Naive thymus-derived CD4-positive, alpha-beta T cell (primary cell): ENCODE results near the gene UBA6. TPM values are rescaled to one million over a fixed set of nuclear protein-coding genes. Genes with fewer than 3 reads are reported as not detected.
A peak's percentile ranks its signal among the peaks of the same experiment; 100 is the strongest.

ENCODE experiments used
- ATAC-seq: fragments of 150-1000 bp; cut with Tn5 transposase; 2 replicates; pipeline ENCODE4 v1.10.0; 2021; ENCODE audit warnings: mild to moderate bottlenecking, moderate library complexity
- CTCF ChIA-PET: fragments of 350-600 bp; sonication (Branson Sonifier 250); formaldehyde crosslinking; loops from one replicate; lab custom pipeline; 2021; ENCODE audit warnings: antibody characterized with exemption; lab: Charles Lee
- POLR2A ChIA-PET: fragments of 350-600 bp; sonication (Branson Sonifier 250); formaldehyde crosslinking; loops from one replicate; lab custom pipeline; 2021; ENCODE audit warnings: antibody characterized with exemption, inconsistent platforms; lab: Charles Lee
- DNase-seq, 9 donors: peaks; one replicate each; pipeline versions ENCODE4 v3.0.0 to v3.0.0-alpha.2; 2020 to 2022; ENCODE audit warnings: mixed read lengths in 1 of 9
- H3K27ac ChIP-seq: one replicate; pipeline ENCODE4 v1.7.0; 2013; ENCODE audit warnings: mild to moderate bottlenecking, low read depth, low read length, moderate library complexity
- H3K27me3 ChIP-seq, 2 donors: one replicate each; pipeline ENCODE4 v1.7.0; 2013; ENCODE audit warnings: low read length in 2 of 2, mild to moderate bottlenecking in 2 of 2, moderate library complexity in 2 of 2; ENCODE audit not compliant: control insufficient read depth in 2 of 2, insufficient read depth in 2 of 2
- H3K36me3 ChIP-seq, 3 experiments: 1 replicate in 2 of 3; 2 replicates in 1 of 3; pipeline ENCODE4 v1.7.0; 2013; ENCODE audit warnings: low read length in 3 of 3, mild to moderate bottlenecking in 3 of 3, moderate library complexity in 1 of 3; ENCODE audit not compliant: insufficient read depth in 3 of 3, control insufficient read depth in 2 of 3
- H3K4me1 ChIP-seq, 2 donors: one replicate each; pipeline ENCODE4 v1.7.0; 2013; ENCODE audit warnings: low read length in 2 of 2, mild to moderate bottlenecking in 2 of 2, moderate library complexity in 1 of 2; ENCODE audit not compliant: control insufficient read depth in 2 of 2, insufficient read depth in 2 of 2
- H3K4me3 ChIP-seq: 2 replicates; pipeline ENCODE4 v1.7.0; 2013; ENCODE audit warnings: mild to moderate bottlenecking, low read length
- H3K9me3 ChIP-seq, 3 experiments: 1 replicate in 2 of 3; 2 replicates in 1 of 3; pipeline ENCODE4 v1.7.0; 2013; ENCODE audit warnings: low read length in 3 of 3; ENCODE audit not compliant: control insufficient read depth in 2 of 3
- H3K27ac Mint-ChIP-seq, 9 donors: one replicate each; pipeline ENCODE4 v1.8.0; 2020 to 2022; ENCODE audit warnings: mixed read lengths in 9 of 9, mild to moderate bottlenecking in 8 of 9, moderate library complexity in 5 of 9, inconsistent platforms in 2 of 9
- H3K27me3 Mint-ChIP-seq, 5 donors: one replicate each; pipeline ENCODE4 v1.8.0; 2021 to 2022; ENCODE audit warnings: mixed read lengths in 5 of 5, mild to moderate bottlenecking in 1 of 5
- H3K36me3 Mint-ChIP-seq, 5 donors: one replicate each; pipeline ENCODE4 v1.8.0; 2020 to 2022; ENCODE audit warnings: mixed read lengths in 5 of 5, mild to moderate bottlenecking in 3 of 5, inconsistent platforms in 1 of 5
- H3K4me1 Mint-ChIP-seq, 7 donors: one replicate each; pipeline ENCODE4 v1.8.0; 2020 to 2022; ENCODE audit warnings: mixed read lengths in 7 of 7, mild to moderate bottlenecking in 3 of 7, inconsistent platforms in 1 of 7
- H3K4me3 Mint-ChIP-seq, 10 donors: one replicate each; pipeline ENCODE4 v1.8.0; 2020 to 2022; ENCODE audit warnings: mild to moderate bottlenecking in 10 of 10, mixed read lengths in 10 of 10, moderate library complexity in 6 of 10, inconsistent platforms in 2 of 10
- H3K9me3 Mint-ChIP-seq, 11 donors: one replicate each; pipeline ENCODE4 v1.8.0; 2020 to 2022; ENCODE audit warnings: mixed read lengths in 11 of 11, mild to moderate bottlenecking in 4 of 11, inconsistent platforms in 1 of 11, moderate library complexity in 1 of 11
- intact Hi-C, 2 donors: fragments of 100-400 bp; cut with micrococcal nuclease; formaldehyde crosslinking; loops; one replicate each; pipeline ENCODE4 v1.15.1; 2023
- polyA plus RNA-seq, 2 donors: library from polyadenylated mRNA; unstranded; fragments of 300-500 nt; fragmentation: Illumina TruSeq; gene quantifications; one replicate each; pipeline ENCODE4 v1.2.3, GENCODE V29; 2021
- total RNA-seq, 6 experiments: library from RNA in 5 of 6; stranded (reverse) in 5 of 6; gene quantifications; 1 replicate in 5 of 6; 2 replicates in 1 of 6; pipeline ENCODE4 v1.2.3 and lab custom pipeline; 2021 to 2026

UBA6 gene
- total and polyA plus RNA-seq, 7 experiments from 2014 or later: 14.9 to 84.4 (median 36.5) TPM

GRCh38 chr4:67593741-67594175, 107.2 kb downstream of the UBA6 start:
- no peak overlapping the region for H3K4me3 Mint-ChIP-seq
- H3K4me1 ChIP-seq: no peaks in the 10 kb centered on the region
- DNase-seq (no peak), ATAC-seq (no peak)
- no peaks in the 10 kb centered on the region for H3K36me3 ChIP-seq
- no peaks in the 10 kb centered on the region for H3K9me3 ChIP-seq
- peaks cover 0 to 7% (median 0%) of the 10 kb centered on the region in 7 donors for H3K4me1 Mint-ChIP-seq
- POLR2A ChIA-PET: no interaction called here
- H3K4me3 ChIP-seq: no peak overlapping the region
- H3K27me3 Mint-ChIP-seq: no peaks in the 10 kb centered on the region
- peaks cover 5 to 76% (median 48%) of the 10 kb centered on the region in 5 donors for H3K36me3 Mint-ChIP-seq
- no peaks in the 10 kb centered on the region for H3K27me3 ChIP-seq
- H3K27ac ChIP-seq: no peak overlapping the region
- H3K27ac Mint-ChIP-seq: peak overlapping the region in 1 of 9 donors; percentile 6
- intact Hi-C loops: no loop called here
- peaks cover 0 to 6% (median 0%) of the 10 kb centered on the region in 11 donors for H3K9me3 Mint-ChIP-seq
- CTCF ChIA-PET: no interaction called here

- no peaks in the 10 kb centered on the region for H3K27me3 Mint-ChIP-seq
- H3K4me1 Mint-ChIP-seq: peaks cover 0 to 24% (median 10%) of the 10 kb centered on the region in 7 donors
- H3K36me3 ChIP-seq: no peaks in the 10 kb centered on the region
- no peak overlapping the region for H3K27ac Mint-ChIP-seq
- H3K9me3 ChIP-seq: no peaks in the 10 kb centered on the region
- DNase-seq: no peak
- no peak for ATAC-seq
- H3K4me3 ChIP-seq: no peak overlapping the region
- H3K36me3 Mint-ChIP-seq: peaks cover 0 to 53% (median 17%) of the 10 kb centered on the region in 5 donors
- no peaks in the 10 kb centered on the region for H3K27me3 ChIP-seq
- peaks cover 0 to 7% of the 10 kb centered on the region in 2 donors for H3K4me1 ChIP-seq
- intact Hi-C loops: no loop called here
- H3K9me3 Mint-ChIP-seq: no peaks in the 10 kb centered on the region
- ChIA-PET POLR2A (no interaction called here), CTCF (no interaction called here)
- H3K4me3 Mint-ChIP-seq: no peak overlapping the region
- H3K27ac ChIP-seq: no peak overlapping the region
These were observed 113.8 kb downstream of the UBA6 start for GRCh38 chr4:67587156-67587555.

GRCh38 chr4:67584496-67584895, 116.5 kb downstream of the UBA6 start:
- H3K4me3 ChIP-seq: no peak overlapping the region
- ChIA-PET POLR2A (interaction anchor here (0.6 to 1.5 kb wide), 3 partner anchors 32 to 40 kb away, joined by 3 to 4 read pairs (median 4); partner anchors contain the start of gene CENPC), CTCF (no interaction called here)
- peaks cover 8 to 22% of the 10 kb centered on the region in 2 donors for H3K4me1 ChIP-seq
- peaks cover 0 to under 1% (median 0%) of the 10 kb centered on the region in 11 donors for H3K9me3 Mint-ChIP-seq
- no peaks in the 10 kb centered on the region for H3K36me3 ChIP-seq
- H3K27ac ChIP-seq: no peak overlapping the region
- H3K9me3 ChIP-seq: no peaks in the 10 kb centered on the region
- DNase-seq (no peak), ATAC-seq (no peak)
- H3K27me3 ChIP-seq: no peaks in the 10 kb centered on the region
- H3K4me3 Mint-ChIP-seq: no peak overlapping the region
- peaks cover 11 to 46% (median 30%) of the 10 kb centered on the region in 7 donors for H3K4me1 Mint-ChIP-seq
- no peaks in the 10 kb centered on the region for H3K27me3 Mint-ChIP-seq
- intact Hi-C loops: no loop called here
- H3K36me3 Mint-ChIP-seq: peaks cover under 1 to 54% (median 23%) of the 10 kb centered on the region in 5 donors
- H3K27ac Mint-ChIP-seq: peak overlapping the region in 2 of 9 donors; percentile 14 to 37

GRCh38 chr4:67581913-67582312, 119.0 kb downstream of the UBA6 start:
- H3K4me1 ChIP-seq: peaks cover 8 to 26% of the 10 kb centered on the region in 2 donors
- peaks cover 0 to 3% (median 0%) of the 10 kb centered on the region in 11 donors for H3K9me3 Mint-ChIP-seq
- no peaks in the 10 kb centered on the region for H3K27me3 ChIP-seq
- H3K4me1 Mint-ChIP-seq: peaks cover 18 to 67% (median 50%) of the 10 kb centered on the region in 7 donors
- ChIA-PET POLR2A (interaction anchor here (0.6 to 2.5 kb wide), 7 partner anchors 10 to 38 kb away, joined by 3 to 16 read pairs (median 6); partner anchors contain the start of gene CENPC), CTCF (interaction anchor here (1.3 to 2.2 kb wide), 2 partner anchors 32 to 41 kb away, joined by 3 to 10 read pairs; no protein-coding TSS in a partner anchor)
- no peaks in the 10 kb centered on the region for H3K27me3 Mint-ChIP-seq
- DNase-seq: peak in 1 of 9 donors; percentile 22
- H3K27ac Mint-ChIP-seq: peak overlapping the region in 8 of 9 donors; percentile 25 to 93 (median 81)
- peak overlapping the region; percentile 10 for H3K4me3 ChIP-seq
- intact Hi-C loops: loop anchor here (1.0 to 2.0 kb wide), 6 partner anchors 9 to 57 kb away; partner anchors contain the start of genes STAP1 (in 2 of the 2) and CENPC (in 1 of the 2)
- H3K36me3 Mint-ChIP-seq: peaks cover 4 to 56% (median 32%) of the 10 kb centered on the region in 5 donors
- H3K36me3 ChIP-seq: no peaks in the 10 kb centered on the region
- H3K27ac ChIP-seq: peak overlapping the region; percentile 28
- no peak for ATAC-seq
- H3K4me3 Mint-ChIP-seq: peak overlapping the region in 9 of 10 donors; percentile 56 to 92 (median 76)
- H3K9me3 ChIP-seq: no peaks in the 10 kb centered on the region

GRCh38 chr4:67581208-67581857, 119.6 kb downstream of the UBA6 start:
- no peaks in the 10 kb centered on the region for H3K27me3 ChIP-seq
- peak overlapping the region; percentile 10 for H3K4me3 ChIP-seq
- ATAC-seq: peak; percentile 95
- Mint-ChIP-seq H3K27me3 (no peaks in the 10 kb centered on the region), H3K9me3 (peaks cover 0 to 3% (median 0%) of the 10 kb centered on the region in 11 donors), H3K4me3 (peak overlapping the region; percentile 34 to 92 (median 76)), H3K4me1 (peaks cover 22 to 73% (median 56%) of the 10 kb centered on the region in 7 donors), H3K27ac (peak overlapping the region; percentile 55 to 93 (median 87)), H3K36me3 (peaks cover 4 to 54% (median 32%) of the 10 kb centered on the region in 5 donors)
- H3K9me3 ChIP-seq: no peaks in the 10 kb centered on the region
- H3K36me3 ChIP-seq: no peaks in the 10 kb centered on the region
- POLR2A ChIA-PET: interaction anchor here (0.6 to 2.5 kb wide), 7 partner anchors 10 to 36 kb away, joined by 3 to 16 read pairs (median 6); partner anchors contain the start of gene CENPC
- CTCF ChIA-PET: interaction anchor here (0.7 to 2.2 kb wide), 5 partner anchors 10 to 43 kb away, joined by 3 to 10 read pairs (median 3); partner anchors contain the start of gene STAP1
- intact Hi-C loops: loop anchor here (1.0 to 2.0 kb wide), 6 partner anchors 8 to 57 kb away; partner anchors contain the start of genes STAP1 (in 2 of the 2) and CENPC (in 1 of the 2)
- DNase-seq: peak in 7 of 9 donors; percentile 61 to 77 (median 69)
- peak overlapping the region; percentile 28 for H3K27ac ChIP-seq
- peaks cover 8 to 26% of the 10 kb centered on the region in 2 donors for H3K4me1 ChIP-seq

- ChIA-PET POLR2A (interaction anchor here (0.6 to 2.5 kb wide), 8 partner anchors 9 to 35 kb away, joined by 3 to 16 read pairs (median 6); partner anchors contain the start of gene CENPC), CTCF (interaction anchor here (0.7 to 2.2 kb wide), 4 partner anchors 9 to 44 kb away, joined by 3 to 10 read pairs (median 4); partner anchors contain the start of gene STAP1)
- Mint-ChIP-seq H3K4me3 (peak overlapping the region in 8 of 10 donors; percentile 5 to 85 (median 68)), H3K27ac (peak overlapping the region; percentile 51 to 93 (median 87)), H3K4me1 (peaks cover 29 to 80% (median 63%) of the 10 kb centered on the region in 7 donors), H3K36me3 (peaks cover 4 to 54% (median 29%) of the 10 kb centered on the region in 5 donors), H3K27me3 (no peaks in the 10 kb centered on the region), H3K9me3 (peaks cover 0 to 3% (median 0%) of the 10 kb centered on the region in 11 donors)
- Histone ChIP-seq H3K9me3 (no peaks in the 10 kb centered on the region), H3K4me1 (peaks cover 8 to 30% of the 10 kb centered on the region in 2 donors), H3K36me3 (no peaks in the 10 kb centered on the region), H3K27ac (peak overlapping the region; percentile 28), H3K27me3 (no peaks in the 10 kb centered on the region), H3K4me3 (no peak overlapping the region)
- ATAC-seq (peak; percentile 3), DNase-seq (no peak)
- intact Hi-C loops: loop anchor here (2.0 kb wide), 2 partner anchors 32 to 58 kb away; no protein-coding TSS in a partner anchor
These were observed 120.4 kb downstream of the UBA6 start for GRCh38 chr4:67580577-67580976.
